ENCODE measurements around the gene ATP2B1.
"Not testable (repeated sequence)": the region's sequence is repeated elsewhere in the genome, so short reads cannot be mapped to it uniquely, and the experiment has no call there.

The ATP2B1 gene

DNA sequence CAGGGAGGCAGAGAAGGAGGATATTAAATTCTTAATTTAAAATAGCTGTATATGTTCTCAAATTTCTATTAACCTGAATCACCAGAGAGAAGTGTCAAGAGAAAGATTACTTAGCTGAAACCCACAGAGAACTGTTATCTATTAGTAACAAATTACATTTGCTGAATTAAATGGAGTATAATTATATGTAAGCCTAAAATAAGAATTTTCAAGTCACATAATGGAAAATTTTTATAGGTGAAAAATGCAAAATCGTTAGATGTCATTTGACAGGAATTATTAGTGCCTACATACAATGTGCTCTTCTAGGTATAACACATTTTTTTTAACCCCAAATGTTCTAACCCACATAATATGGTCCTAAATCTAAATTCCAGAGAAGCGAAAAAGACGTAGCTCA is 4.1 kb upstream of the ATP2B1 start:
- no peak for DNase-seq (ENCODE audit: low spot score)

DNA sequence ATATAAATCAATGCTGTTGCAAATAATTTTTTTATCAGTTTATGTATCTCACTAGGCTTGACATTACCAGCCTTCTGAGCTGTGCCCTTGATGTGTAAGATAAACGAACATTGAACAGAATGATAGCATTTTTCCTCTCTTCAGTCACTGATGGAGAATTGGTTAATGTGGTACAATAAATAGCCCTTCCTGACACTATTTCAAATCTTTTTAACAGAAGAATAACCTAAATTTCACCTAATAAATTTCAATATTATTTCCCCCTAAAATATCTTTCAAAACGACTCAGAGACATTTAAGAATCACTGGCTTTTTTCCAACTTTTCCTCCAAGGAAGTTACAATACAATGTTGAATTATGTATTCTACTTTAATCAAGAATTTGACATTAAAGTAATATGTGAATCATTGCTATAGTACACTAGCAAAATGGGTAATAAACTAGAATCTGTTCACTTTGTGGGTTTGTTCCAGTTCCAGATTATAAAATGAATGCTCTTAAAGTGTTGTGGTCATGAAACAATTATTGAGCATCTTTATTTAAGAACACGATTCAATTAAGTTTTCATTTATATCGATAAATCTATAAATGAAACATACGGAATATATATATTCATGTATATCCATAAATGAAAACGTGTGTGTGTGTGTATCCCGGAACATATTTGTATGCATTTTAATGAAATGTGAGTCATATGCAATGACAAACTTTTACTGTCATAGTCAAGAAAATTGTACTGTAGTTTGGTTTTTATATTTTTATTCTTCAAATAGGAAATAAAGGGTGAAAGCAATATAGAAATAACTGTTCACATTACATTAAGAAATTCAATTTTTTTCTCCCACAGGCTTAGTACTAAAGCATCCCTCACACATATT is 2.5 kb upstream of the ATP2B1 start:
- no peak for DNase-seq (ENCODE audit: low spot score)

DNA sequence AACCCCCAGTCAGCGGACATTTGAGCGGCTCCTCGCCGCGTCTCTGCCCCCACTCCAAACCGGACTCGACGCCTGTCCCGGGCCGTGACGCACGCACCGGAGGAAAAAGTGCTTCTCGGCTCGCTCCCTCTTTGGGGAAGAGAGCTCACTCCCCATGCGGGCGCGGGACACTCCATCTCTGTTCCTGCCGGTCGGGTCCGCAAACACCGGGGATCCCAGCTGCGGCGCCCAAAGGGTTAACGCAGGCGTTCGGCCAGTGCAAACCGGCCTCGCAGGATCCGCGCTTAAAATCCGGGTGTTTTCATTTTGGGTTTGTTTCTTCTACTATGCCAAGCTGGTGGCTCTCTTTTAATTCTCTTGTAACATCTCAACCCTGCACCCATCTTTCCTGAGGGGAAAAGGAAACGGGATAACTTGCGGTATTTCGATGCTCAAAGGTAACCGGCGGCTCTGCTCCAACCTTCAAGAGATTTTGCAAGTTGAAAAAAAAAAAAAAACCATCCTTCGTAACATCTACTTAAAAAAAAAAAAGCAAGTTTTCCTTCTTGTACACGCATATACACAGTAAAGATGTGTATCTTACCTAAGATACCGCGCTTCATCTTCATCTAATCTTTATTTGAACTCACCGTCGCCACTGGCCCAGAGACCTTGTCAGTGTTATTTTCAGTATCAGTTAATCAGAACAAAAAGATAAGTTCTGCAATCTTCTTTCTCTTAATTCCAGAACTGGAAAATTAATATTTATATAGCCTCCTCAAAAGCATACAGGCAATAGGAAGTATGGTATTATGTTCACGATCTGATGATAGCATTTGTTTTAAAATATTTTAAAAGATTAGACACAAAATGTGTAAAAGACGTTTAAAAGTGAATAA is 1.6 kb upstream of the ATP2B1 start:
- peak; percentile 32 for DNase-seq (ENCODE audit: low spot score)

DNA sequence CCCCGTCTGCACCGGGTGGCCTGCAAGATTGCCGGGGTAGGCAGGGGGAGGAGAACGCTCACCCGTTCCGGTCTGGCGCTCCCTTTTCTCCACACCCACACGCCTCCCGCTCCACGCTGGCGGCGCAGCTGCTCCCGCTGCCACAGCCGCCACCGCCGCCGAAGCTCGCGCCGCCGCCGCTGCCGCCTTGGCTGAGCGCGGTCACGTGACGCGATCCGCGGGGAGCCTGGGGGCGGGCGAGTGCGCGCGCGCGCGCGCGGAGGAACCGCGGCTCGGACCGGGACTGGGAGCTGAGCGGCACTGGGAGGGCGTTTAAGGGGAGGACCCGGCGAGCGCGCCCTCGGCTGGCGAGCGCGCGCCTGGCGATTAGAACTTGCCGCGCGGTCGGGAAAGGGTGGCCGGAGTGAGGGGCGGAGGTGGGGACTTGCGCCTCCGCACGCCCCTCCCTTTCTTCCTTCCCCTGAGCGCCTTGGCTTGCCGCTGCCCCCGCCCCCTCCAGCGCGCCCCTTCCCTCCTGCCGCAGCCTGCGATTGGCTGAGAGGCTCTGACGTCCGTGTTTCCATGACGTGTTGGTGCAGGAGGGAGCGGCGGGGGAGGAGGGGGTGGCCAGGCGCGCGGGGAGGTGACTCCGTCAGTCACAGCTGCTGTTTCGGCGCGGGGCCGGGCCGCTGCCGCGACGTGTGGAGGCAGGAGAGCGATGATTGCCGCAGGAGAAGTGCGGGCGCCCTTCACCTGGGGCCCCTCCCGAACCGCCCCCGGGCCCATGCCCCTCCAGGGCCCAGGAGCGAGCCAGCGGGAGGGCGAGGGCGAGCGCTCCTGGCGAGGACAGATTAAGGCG is 738 bp upstream of the ATP2B1 start:
- peak; percentile 93 for DNase-seq (ENCODE audit: low spot score)

DNA sequence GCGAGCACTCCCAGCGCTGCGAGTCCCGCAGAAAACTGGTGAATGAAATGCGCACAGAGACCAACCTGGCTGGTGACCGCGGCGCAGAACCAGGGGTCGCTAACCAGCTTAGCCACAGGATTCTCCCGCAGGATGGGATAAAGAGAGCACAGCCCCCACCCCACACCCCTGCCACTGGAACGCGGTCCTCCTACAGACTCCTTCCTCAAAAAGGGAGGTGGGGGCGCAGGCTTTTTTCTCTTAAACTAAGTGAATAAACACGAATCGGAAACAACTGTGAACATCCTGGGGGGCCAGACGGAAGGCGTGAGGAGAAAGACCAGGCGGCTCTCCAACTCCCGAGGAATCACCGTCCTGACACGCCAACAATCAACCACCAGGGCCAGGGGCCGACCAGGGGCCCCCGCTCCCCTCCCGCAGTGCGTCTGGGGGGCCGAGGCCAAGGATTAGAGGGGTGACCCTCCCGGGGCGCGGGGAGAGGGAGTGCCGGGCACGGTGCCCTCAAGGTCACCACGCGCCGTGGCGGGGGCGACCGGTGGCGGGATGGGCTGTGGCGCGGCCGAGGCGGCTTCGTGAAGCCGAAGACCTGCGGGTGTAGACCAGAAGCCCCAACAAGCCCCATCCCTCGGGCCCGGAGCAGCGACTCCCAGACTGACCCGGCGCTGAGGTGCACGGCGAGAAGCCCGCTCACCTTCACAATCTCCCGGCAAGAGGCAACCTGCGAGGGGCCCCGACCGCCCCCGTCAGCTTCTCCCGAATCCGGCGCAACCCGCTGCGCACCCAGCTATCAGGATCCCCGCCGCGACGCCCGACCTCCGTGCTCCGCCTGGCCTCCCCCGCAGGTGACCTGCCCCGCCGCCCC is 704 bp downstream of the ATP2B1 start:
- peak; percentile 27 for DNase-seq (ENCODE audit: low spot score)

DNA sequence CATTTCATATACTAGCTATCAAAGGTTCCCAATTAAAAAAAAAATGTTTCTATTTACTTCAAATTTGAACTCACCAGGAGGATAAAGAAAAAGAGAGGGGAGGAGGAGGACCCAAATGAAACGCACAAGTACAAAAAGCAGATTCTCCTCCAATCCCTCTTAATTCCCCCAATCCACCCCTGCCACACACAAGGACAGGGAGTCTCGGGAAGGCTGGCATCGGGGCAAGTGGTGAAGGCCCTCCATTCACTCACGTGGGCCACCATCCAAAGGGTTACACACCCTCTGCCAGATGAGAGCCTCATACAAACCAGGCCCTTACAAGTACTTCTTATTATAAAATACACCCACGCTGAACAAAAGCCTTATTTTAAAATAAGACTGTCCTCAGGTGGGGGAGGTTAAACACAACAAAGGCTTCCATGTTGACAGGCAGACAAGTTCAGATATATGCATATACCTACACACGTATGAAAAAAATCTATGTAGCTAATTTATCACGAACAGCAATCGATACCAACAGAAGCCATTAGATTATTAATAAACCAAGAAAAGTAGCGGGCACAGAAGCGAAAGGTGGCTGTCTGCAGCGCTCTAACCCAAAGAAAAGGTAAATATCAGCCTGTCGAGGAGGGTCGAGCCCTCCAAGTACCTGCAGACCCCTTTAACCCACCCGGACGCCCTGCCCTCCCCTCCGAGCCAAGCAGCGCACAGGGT is 1.5 kb downstream of the ATP2B1 start:
- peak; percentile 26 for DNase-seq (ENCODE audit: low spot score)

DNA sequence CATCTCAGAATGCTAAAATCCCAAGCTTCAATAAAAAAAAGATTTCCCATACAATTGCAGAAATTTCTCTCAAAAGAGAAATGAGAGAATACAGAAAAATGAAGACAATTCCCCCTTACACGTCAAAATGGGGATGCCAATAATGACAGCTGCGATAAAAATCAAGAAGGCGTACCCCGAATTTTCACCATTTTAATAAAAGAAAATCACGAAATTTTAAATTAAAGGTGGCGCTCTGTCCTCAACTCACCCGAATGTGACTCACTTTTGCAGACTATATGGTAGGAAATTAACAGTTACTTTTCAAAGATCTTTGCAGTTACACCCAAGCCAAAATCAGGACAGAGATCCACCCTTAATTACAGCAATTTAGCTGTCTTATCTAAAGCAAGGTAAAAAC is 2.1 kb downstream of the ATP2B1 start:
- DNase-seq (ENCODE audit: low spot score) = no peak

DNA sequence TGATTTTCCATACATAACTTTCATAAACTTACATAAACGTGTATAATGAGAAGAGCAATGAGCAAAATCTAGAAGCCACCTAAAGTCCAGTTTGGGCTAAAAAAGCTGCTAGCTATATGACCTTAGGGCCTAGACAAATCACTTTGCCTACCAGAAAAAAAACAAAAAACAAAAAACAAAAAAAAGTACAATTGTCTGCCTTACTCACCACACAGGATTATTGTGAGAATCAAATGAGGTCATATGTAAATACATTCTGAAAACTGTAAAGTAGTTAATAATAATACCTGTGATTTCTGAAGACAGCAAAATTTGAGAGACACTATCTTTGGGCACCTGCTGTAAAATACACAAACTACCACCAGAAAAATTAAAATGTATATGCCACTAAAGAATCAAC is 4.2 kb downstream of the ATP2B1 start:
- no peak for DNase-seq (ENCODE audit: low spot score)

DNA sequence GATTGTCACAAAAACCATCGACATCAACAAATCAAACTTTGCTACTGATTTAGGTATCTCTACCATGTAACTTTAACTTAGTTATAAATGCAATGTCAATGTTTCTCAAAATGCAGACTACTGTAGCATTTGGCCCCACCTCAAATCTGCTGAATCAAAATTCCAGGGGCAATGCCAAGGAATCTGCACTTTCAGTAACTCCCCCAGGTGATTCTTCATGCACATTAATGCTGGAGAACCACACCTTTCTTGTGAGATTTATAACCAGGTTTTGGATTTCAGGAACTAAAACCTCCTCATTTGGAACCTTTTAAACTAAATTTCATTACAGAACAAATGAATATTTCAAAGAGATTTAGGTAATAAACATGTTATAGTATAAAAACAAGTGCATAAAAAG is 4.9 kb downstream of the ATP2B1 start:
- no peak for DNase-seq (ENCODE audit: low spot score)

DNA sequence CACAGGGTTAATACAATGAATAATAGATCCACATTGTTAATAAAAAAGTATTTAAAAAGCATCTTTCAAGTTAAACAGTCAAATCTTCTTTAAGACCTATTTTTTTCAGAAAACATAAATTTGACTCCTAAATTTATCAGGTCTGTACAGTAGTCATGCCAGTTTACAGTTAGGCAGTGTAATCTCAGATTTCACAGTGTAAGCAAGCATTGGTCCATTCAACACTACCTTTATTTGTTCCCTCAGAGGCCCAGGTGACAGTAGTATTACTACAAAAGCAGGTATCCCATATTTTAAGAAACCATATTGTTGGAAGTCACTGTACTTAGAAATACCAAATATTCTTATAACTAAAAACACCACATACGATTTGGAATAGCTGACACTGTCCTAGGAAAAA is 6.1 kb downstream of the ATP2B1 start:
- no peak for DNase-seq (ENCODE audit: low spot score)

DNA sequence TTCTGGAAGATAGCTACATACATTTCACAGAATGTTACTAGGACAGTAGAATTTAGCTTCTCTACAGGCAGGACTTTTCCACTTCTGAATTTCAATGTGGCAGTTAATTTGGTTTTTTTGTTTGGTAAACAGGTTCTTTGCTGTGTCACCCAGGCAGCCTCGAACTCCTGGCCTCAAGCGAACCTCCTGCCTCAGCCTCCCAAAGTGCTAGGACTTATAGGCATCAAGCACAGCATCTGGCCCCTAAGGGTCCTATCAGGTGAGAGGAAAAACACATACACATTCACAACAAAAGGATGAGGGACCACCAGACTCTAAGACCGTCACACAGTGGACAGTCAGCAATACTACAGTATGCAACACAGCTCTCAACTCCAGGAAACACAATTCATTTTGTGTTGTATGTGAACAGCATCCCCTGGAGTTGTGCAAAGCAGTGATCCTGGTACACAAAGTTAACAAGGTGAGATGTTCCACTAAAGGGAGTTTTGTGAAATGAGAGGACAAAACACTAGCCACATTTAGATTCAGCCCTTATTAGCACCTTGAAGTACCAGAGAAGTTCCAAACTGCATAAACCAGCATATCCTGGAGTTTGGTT is 6.9 kb downstream of the ATP2B1 start:
- DNase-seq (ENCODE audit: low spot score) = no peak

DNA sequence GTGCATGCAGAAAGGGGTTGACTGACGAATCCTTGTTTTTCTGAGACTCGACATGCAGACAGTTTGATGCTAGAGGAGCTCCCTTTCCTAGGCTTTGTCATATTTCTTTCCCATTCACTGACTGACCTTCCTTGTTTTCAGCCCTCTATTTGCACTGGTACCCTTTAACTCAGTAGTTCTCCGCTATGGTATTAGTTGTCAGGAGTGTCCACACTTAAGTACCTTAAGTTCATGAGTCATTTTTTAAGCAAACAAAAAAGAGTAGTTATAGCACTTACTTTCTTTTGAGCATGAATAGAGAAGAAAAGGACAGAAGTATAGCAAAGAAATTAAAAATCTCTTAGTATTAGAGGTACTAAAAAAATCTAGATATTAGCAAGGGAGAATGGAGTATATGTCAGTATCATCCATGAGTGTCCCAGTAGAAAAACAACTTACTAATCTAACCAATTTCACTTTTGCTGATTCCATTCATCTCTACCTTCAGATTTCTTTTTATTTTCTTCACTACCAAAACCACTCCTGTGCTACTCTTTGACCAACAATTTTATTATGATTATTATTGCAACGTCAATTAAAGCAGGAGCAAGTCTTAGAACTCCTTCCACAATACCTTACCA is 8.3 kb downstream of the ATP2B1 start:
- DNase-seq (ENCODE audit: low spot score) = no peak

DNA sequence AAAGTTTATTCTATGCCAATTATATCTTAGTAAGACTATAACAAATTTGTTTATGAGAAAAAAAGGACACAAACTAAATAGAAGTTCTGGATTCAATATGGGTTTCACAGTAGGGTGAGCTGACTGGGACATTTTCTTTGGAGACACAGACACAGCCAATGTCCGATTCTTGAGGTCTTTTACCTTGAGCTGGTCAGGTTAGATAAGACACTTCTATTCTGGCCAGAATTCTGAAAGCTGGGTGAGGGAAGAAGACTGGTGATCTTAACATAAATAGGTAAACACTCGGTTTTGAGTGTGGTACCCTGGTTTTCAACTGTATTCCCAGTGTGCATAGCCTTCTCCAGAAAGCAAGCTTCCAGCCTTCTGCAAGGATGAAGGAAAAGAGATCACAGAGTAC is 10.0 kb downstream of the ATP2B1 start:
- no peak for DNase-seq (ENCODE audit: low spot score)

DNA sequence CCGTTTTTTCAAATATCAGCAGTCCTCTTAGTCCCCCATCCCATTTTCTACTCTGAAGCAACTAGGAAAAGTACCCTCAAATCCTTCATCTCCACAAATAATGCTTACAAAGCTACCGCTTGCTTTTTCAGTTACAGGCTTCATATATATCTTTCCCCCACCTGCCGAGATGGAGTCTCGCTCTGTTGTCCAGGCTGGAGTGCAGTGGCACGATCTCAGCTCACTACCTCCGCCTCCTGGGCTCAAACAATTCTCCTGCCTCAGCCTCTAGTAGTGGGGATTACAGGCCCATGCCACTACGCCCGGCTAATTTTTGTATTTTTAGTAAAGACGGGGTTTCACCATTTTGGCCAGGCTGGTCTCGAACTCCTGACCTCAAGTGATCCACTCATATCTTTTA is 10.9 kb downstream of the ATP2B1 start:
- not testable (repeated sequence) for DNase-seq (ENCODE audit: low spot score)

DNA sequence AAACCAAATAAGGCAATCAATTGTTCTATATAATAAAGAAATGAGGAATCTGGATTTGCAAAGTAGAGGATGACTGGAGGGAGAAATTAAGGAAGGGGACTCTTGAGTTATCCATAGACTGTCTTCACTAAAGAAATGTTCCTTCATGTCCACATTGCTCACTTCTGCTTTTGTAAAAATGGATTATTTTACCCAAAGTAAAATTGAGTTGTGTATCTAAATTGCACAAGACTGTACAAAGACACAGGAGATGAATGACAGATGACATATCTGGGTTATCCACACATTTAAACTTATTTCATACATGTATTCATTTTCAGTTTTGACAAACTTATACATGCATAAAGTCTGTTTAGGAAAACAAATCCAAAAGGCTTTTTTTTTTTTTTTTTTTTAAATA is 11.3 kb downstream of the ATP2B1 start:
- no peak for DNase-seq (ENCODE audit: low spot score)

DNA sequence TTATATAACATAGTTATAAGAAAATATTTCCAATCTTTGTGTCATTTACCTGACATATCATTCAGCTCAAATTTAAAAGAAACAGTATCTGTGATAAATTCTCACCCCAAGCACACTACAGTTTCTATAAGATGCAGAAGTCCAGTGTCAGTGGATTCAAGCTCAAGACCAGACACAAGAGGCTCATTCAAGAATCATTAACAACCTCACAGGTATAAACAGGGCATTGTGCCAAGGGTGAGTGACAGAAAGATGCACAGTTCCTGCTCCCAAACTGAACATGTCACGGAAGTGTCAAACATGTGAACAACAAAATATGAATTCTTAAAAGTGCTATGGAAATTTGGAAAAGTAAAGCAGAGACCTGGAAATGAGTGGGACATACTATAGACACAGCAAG is 12.8 kb downstream of the ATP2B1 start:
- no peak for DNase-seq (ENCODE audit: low spot score)

DNA sequence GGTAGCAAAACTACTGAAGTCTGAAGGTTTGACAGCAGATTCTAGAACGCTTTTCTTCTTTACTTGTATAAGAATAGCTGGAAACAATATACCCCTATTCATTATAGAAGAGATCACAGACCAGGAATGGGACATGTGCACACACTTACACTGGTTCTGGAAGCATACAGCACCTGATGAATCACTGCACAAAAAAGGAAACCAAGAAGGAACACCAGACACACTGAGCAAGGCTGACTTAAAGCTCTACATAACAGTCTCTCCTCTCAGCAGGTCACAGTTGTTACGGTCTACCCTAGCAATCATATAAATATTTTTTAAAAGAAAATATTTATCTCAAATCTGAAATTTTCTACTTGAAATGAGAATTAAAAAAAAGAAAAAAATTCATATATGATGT is 13.5 kb downstream of the ATP2B1 start:
- no peak for DNase-seq (ENCODE audit: low spot score)

DNA sequence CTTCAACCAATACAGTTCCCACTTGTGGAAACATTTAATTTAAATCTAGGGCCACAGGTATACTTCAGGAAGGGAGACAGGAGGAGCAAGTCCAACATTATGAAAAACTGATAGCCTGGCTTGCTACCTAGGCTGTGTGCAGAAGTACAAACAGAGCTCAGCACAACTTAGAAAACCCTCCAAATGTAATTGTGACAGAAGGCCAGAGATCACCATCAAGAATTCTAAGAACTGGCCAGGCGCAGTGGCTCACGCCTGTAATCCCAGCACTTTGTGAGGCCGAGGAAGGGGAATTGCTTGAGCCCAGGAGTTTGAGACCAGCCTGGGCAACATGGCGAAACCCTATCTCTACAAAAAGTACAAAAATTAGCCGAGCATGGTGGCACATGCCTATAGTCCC is 14.1 kb downstream of the ATP2B1 start:
- DNase-seq (ENCODE audit: low spot score) = no peak

DNA sequence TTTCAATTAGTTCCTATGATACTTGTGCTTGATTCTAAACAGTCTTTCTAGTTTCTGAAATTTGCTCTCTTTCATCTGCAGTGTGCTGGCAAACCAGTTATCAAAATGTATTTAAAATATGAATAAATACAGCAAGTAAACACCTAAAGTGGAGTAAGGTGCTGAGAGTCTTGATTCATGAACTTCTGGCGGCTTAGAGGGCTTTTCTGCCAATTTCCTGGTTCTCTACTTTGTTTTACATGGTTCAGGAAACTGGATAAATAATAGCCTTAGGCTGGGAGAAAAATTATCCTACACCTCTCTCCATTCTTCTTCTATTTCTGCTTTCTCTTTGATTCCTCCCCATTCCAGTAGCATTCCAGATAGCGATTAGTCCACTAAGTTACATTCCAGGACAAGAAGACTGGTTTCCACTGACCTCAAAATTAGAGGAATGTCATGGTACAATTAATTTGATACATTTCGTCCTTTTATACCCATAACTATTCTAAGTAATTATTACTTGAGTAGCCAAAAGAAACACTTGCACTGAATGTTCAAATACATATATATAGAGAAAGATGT is 14.9 kb downstream of the ATP2B1 start:
- no peak for DNase-seq (ENCODE audit: low spot score)

Measured in HuH-7.5 (cell line).